ENCODE results near the gene CUL9. TPM values are rescaled to one million over a fixed set of nuclear protein-coding genes. Genes with fewer than 3 reads are reported as not detected.

CUL9 gene
- polyA plus RNA-seq, 3 donors = 2.9 to 68.8 (median 3.8) TPM

DNA sequence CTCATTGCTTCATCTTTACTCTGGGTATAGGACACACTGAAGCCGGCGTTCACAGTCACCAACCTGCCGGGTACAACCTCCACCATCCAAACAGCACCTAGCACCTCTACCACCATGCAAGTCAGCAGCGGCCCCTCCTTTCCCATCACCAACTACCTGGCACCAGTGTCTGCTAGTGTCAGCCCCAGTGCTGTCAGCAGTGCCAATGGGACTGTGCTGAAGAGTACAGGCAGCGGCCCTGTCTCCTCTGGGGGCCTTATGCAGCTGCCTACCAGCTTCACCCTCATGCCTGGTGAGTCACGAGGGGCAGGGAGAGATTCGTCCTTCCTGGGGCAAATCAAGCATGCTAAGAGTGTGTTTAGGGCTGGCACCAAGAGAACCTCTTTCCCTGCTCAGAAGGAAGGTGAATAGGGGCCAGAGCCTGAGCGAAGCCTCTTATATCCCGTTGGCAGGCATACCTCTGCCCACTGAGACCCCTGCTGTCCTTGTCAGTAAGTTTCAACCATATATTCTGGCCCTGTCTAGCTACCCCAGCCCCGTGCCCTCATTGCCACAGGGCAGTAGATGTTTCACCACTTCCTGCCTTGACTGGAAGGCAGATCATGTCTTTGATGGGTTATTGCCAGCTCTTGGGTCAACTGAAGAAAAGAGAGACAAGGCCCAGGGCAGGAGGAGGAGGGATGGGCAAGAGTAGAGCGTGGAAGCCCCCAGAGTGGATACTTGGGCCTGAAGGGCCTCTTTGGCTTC lies 6.1 kb upstream of the CUL9 start:
- peak overlapping the region in 1 of 2 donors; percentile 91 for H3K27ac ChIP-seq (ENCODE audit: low read depth in 1 of 2, low read length in 2 of 2)
- H2AFZ ChIP-seq (ENCODE audit: insufficient read depth, low read depth, low read length, poor library complexity, severe bottlenecking) = no peak overlapping the region
- H3K4me1 Mint-ChIP-seq = peaks cover 34% of the 10 kb centered on the region
- H3K4me3 Mint-ChIP-seq = no peak overlapping the region
- H3K36me3 Mint-ChIP-seq = peaks cover 44 to 60% of the 10 kb centered on the region in 2 donors
- no peak overlapping the region for H3K9ac ChIP-seq (ENCODE audit: insufficient read depth, low read length, poor library complexity, severe bottlenecking)
- no peaks in the 10 kb centered on the region for H3K27me3 ChIP-seq (ENCODE audit: control insufficient read depth in 2 of 2, insufficient read depth in 2 of 2, low read length in 2 of 2)
- H3K27ac Mint-ChIP-seq = peak overlapping the region; percentile 74 to 96 (median 93)
- DNase-seq = no peak
- H3K4me2 ChIP-seq (replicated peaks; ENCODE audit: extremely low read depth, low read length, poor library complexity, severe bottlenecking) = no peak overlapping the region
- H3K27me3 Mint-ChIP-seq (ENCODE audit: low read depth in 3 of 3) = peaks cover 0 to 1% (median 0%) of the 10 kb centered on the region in 3 donors
- no peaks in the 10 kb centered on the region for H3K9me3 Mint-ChIP-seq
- H3K4me3 ChIP-seq (replicated peaks in 1 of 3; ENCODE audit: low read depth in 2 of 3, low read length in 3 of 3) = no peak overlapping the region
- 87% methylated on average over 9 of the region's 11 CpGs for WGBS (ENCODE audit: insufficient coverage)
- TF ChIP-seq, protein P1, sequence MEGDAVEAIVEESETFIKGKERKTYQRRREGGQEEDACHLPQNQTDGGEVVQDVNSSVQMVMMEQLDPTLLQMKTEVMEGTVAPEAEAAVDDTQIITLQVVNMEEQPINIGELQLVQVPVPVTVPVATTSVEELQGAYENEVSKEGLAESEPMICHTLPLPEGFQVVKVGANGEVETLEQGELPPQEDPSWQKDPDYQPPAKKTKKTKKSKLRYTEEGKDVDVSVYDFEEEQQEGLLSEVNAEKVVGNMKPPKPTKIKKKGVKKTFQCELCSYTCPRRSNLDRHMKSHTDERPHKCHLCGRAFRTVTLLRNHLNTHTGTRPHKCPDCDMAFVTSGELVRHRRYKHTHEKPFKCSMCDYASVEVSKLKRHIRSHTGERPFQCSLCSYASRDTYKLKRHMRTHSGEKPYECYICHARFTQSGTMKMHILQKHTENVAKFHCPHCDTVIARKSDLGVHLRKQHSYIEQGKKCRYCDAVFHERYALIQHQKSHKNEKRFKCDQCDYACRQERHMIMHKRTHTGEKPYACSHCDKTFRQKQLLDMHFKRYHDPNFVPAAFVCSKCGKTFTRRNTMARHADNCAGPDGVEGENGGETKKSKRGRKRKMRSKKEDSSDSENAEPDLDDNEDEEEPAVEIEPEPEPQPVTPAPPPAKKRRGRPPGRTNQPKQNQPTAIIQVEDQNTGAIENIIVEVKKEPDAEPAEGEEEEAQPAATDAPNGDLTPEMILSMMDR (IDR thresholded peaks at IDR 0.05) = no peak
- H3K79me2 ChIP-seq (ENCODE audit: insufficient read depth, low read length) = peaks cover 42% of the 10 kb centered on the region
- no peaks in the 10 kb centered on the region for H3K9me3 ChIP-seq (replicated peaks in 1 of 2; ENCODE audit: control insufficient read depth in 1 of 2, insufficient read depth in 1 of 2, low read length in 2 of 2)
- peaks cover 40% of the 10 kb centered on the region for H4K20me1 ChIP-seq (ENCODE audit: insufficient read depth, low read length)
- intact Hi-C loops (cut with micrococcal nuclease) = loop anchor here (2.0 to 10.0 kb wide), 5 partner anchors 69 to 431 kb away; partner anchors contain the start of genes KLC4 (in 2 of the 2), MRPL2 (in 2 of the 2), CUL7 (in 1 of the 2) and LRRC73 (in 1 of the 2)
- peaks cover 36 to 39% of the 10 kb centered on the region in 2 donors for H3K4me1 ChIP-seq (ENCODE audit: control insufficient read depth in 1 of 2, insufficient read depth in 2 of 2, low read length in 2 of 2)
- peaks cover 30 to 51% of the 10 kb centered on the region in 2 donors for H3K36me3 ChIP-seq (replicated peaks in 1 of 2; ENCODE audit: control insufficient read depth in 1 of 2, insufficient read depth in 2 of 2, low read length in 2 of 2)

DNA sequence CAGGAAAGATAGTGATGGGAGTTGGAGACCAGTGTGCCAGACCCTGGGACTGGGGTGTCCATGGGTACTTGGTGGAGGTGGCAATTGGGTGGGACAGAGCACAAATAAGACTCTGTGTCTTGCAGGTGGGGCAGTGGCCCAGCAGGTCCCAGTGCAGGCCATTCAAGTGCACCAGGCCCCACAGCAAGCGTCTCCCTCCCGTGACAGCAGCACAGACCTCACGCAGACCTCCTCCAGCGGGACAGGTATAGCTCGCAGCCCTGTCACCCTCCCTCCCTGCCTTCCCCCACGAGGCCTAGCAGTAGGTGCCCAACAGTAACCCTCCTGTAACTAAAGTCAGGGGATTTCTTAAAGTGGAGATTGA lies 5.6 kb upstream of the CUL9 start:
- Histone ChIP-seq H3K9ac (ENCODE audit: insufficient read depth, low read length, poor library complexity, severe bottlenecking) (no peak overlapping the region), H4K20me1 (ENCODE audit: insufficient read depth, low read length) (peaks cover 40% of the 10 kb centered on the region), H3K27ac (ENCODE audit: low read depth in 1 of 2, low read length in 2 of 2) (peak overlapping the region in 1 of 2 donors; percentile 91), H3K27me3 (ENCODE audit: control insufficient read depth in 2 of 2, insufficient read depth in 2 of 2, low read length in 2 of 2) (no peaks in the 10 kb centered on the region), H3K79me2 (ENCODE audit: insufficient read depth, low read length) (peaks cover 41% of the 10 kb centered on the region), H3K9me3 (replicated peaks in 1 of 2; ENCODE audit: control insufficient read depth in 1 of 2, insufficient read depth in 1 of 2, low read length in 2 of 2) (no peaks in the 10 kb centered on the region), H3K4me1 (ENCODE audit: control insufficient read depth in 1 of 2, insufficient read depth in 2 of 2, low read length in 2 of 2) (peaks cover 36 to 40% of the 10 kb centered on the region in 2 donors), H3K36me3 (replicated peaks in 1 of 2; ENCODE audit: control insufficient read depth in 1 of 2, insufficient read depth in 2 of 2, low read length in 2 of 2) (peaks cover 30 to 51% of the 10 kb centered on the region in 2 donors), H2AFZ (ENCODE audit: insufficient read depth, low read depth, low read length, poor library complexity, severe bottlenecking) (no peak overlapping the region), H3K4me2 (replicated peaks; ENCODE audit: extremely low read depth, low read length, poor library complexity, severe bottlenecking) (no peak overlapping the region), H3K4me3 (replicated peaks in 1 of 3; ENCODE audit: low read depth in 2 of 3, low read length in 3 of 3) (no peak overlapping the region)
- TF ChIP-seq, protein P1 (IDR thresholded peaks at IDR 0.05) = no peak
- H3K4me1 Mint-ChIP-seq = peaks cover 38% of the 10 kb centered on the region
- DNase-seq = no peak
- peaks cover 0 to 1% (median 0%) of the 10 kb centered on the region in 3 donors for H3K27me3 Mint-ChIP-seq (ENCODE audit: low read depth in 3 of 3)
- H3K9me3 Mint-ChIP-seq = no peaks in the 10 kb centered on the region
- H3K27ac Mint-ChIP-seq = peak overlapping the region in 5 of 7 donors; percentile 75 to 96 (median 93)
- peaks cover 44 to 60% of the 10 kb centered on the region in 2 donors for H3K36me3 Mint-ChIP-seq
- no peak overlapping the region for H3K4me3 Mint-ChIP-seq
- intact Hi-C loops (cut with micrococcal nuclease) = loop anchor here in 1 of 2 donors (10.0 kb wide), 4 partner anchors 68 to 432 kb away; partner anchors contain the start of genes CUL7, KLC4, LRRC73 and MRPL2
- WGBS (ENCODE audit: insufficient coverage) = 100% methylated on average over 2 of the region's 6 CpGs

Data from CD14-positive monocyte (primary cell).